CD4-positive, alpha-beta memory T cell (primary cell): ENCODE data around the gene MBTPS1. TPM values are rescaled to one million over a fixed set of nuclear protein-coding genes. Genes with fewer than 3 reads are reported as not detected.

Experiments
- CTCF ChIA-PET: fragments of 350-600 bp; sonication (Branson Sonifier 250); formaldehyde crosslinking; loops from one replicate; lab custom pipeline; 2021; ENCODE audit warnings: inconsistent platforms; ENCODE audit not compliant: partially characterized antibody; lab: Charles Lee
- POLR2A ChIA-PET: fragments of 350-600 bp; sonication (Branson Sonifier 250); formaldehyde crosslinking; loops from one replicate; lab custom pipeline; 2021; ENCODE audit not compliant: partially characterized antibody; lab: Charles Lee
- DNase-seq, 5 donors: peaks; one replicate each; pipeline versions ENCODE4 v3.0.0 to v3.0.0-alpha.2; 2020 to 2022; ENCODE audit warnings: mixed read lengths in 1 of 5
- H3K27ac ChIP-seq: one replicate; pipeline ENCODE4 v1.7.0; 2013; ENCODE audit warnings: low read depth, low read length
- H3K27me3 ChIP-seq: 2 replicates; pipeline ENCODE4 v1.7.0; 2013; ENCODE audit warnings: mild to moderate bottlenecking, low read length, moderate library complexity; ENCODE audit not compliant: insufficient read depth
- H3K36me3 ChIP-seq: 2 replicates; pipeline ENCODE4 v1.7.0; 2013; ENCODE audit warnings: mild to moderate bottlenecking, low read length, moderate library complexity; ENCODE audit not compliant: insufficient read depth
- H3K4me1 ChIP-seq: 2 replicates; pipeline ENCODE4 v1.7.0; 2013; ENCODE audit warnings: mild to moderate bottlenecking, low read length, moderate library complexity; ENCODE audit not compliant: insufficient read depth
- H3K4me3 ChIP-seq, 2 donors: one replicate each; pipeline ENCODE4 v1.7.0; 2013; ENCODE audit warnings: low read length in 2 of 2, mild to moderate bottlenecking in 1 of 2
- H3K9me3 ChIP-seq, 2 donors: one replicate each; pipeline ENCODE4 v1.7.0; 2013; ENCODE audit warnings: low read length in 2 of 2, control low read depth in 1 of 2; ENCODE audit not compliant: control insufficient read depth in 1 of 2
- H3K27ac Mint-ChIP-seq, 7 donors: one replicate each; pipeline ENCODE4 v1.8.0; 2020 to 2021; ENCODE audit warnings: mixed read lengths in 7 of 7, mild to moderate bottlenecking in 6 of 7, inconsistent platforms in 3 of 7, moderate library complexity in 3 of 7
- H3K27me3 Mint-ChIP-seq, 2 donors: one replicate each; pipeline ENCODE4 v1.8.0; 2020 to 2021; ENCODE audit warnings: mixed read lengths in 2 of 2
- H3K36me3 Mint-ChIP-seq, 2 donors: one replicate each; pipeline ENCODE4 v1.8.0; 2020 to 2021; ENCODE audit warnings: mixed read lengths in 2 of 2, inconsistent platforms in 1 of 2, mild to moderate bottlenecking in 1 of 2
- H3K4me1 Mint-ChIP-seq, 4 donors: one replicate each; pipeline ENCODE4 v1.8.0; 2020 to 2021; ENCODE audit warnings: mixed read lengths in 4 of 4, mild to moderate bottlenecking in 1 of 4
- H3K4me3 Mint-ChIP-seq, 8 donors: one replicate each; pipeline ENCODE4 v1.8.0; 2020 to 2021; ENCODE audit warnings: mixed read lengths in 8 of 8, mild to moderate bottlenecking in 7 of 8, moderate library complexity in 6 of 8, inconsistent platforms in 3 of 8
- H3K9me3 Mint-ChIP-seq, 8 donors: one replicate each; pipeline ENCODE4 v1.8.0; 2020 to 2021; ENCODE audit warnings: mixed read lengths in 8 of 8, mild to moderate bottlenecking in 5 of 8, inconsistent platforms in 3 of 8, moderate library complexity in 1 of 8
- intact Hi-C: fragments of 100-400 bp; cut with micrococcal nuclease; formaldehyde crosslinking; loops from one replicate; pipeline ENCODE4 v1.15.1; 2023
- polyA plus RNA-seq, 2 donors: library from polyadenylated mRNA; unstranded; fragments of 300-500 nt; fragmentation: Illumina TruSeq; gene quantifications; one replicate each; pipeline ENCODE4 v1.2.3, GENCODE V29; 2021
- total RNA-seq, 2 experiments: library from RNA; stranded (reverse); gene quantifications; one replicate each; pipeline ENCODE4 v1.2.3, GENCODE V29; 2021

Gene MBTPS1
- total RNA-seq (100 to 1,000 TPM; 137 to 140 TPM), polyA plus RNA-seq (10 to 100 TPM; 53.9 to 61.4 TPM)

GRCh38 chr16:84116720-84117493, at the start of gene MBTPS1:
Gene MBTPS1, minus strand, starts transcription at chr16:84116942. Its CDS starts 15,159 bp downstream, at chr16:84101783.
- CTCF ChIA-PET, result interaction anchor here (1.1 to 4.1 kb wide), 7 partner anchors 13 to 70 kb away, joined by 3 to 25 read pairs (median 4); partner anchors contain the start of genes DNAAF1, HSDL1 and TAF1C
- Mint-ChIP-seq H3K4me3 (peak within 1 kb of the TSS; percentile 90 to 96 (median 92)), H3K27me3 (no peaks in the 10 kb centered on the region), H3K36me3 (peaks cover 0 to 14% of the 10 kb centered on the region in 2 donors), H3K9me3 (no peaks in the 10 kb centered on the region), H3K27ac (peak within 1 kb of the TSS; percentile 93 to 99 (median 96)), H3K4me1 (peaks cover 11 to 34% (median 21%) of the 10 kb centered on the region in 4 donors)
- intact Hi-C loops, result loop anchor here (1.0 to 10.0 kb wide), 6 partner anchors 28 to 1568 kb away; partner anchors contain the start of genes DNAAF1, GINS2, HSDL1 and TAF1C
- Histone ChIP-seq H3K4me1 (peaks cover 34% of the 10 kb centered on the region), H3K4me3 (peak within 1 kb of the TSS; percentile 55 to 96), H3K36me3 (no peaks in the 10 kb centered on the region), H3K27ac (peak within 1 kb of the TSS; percentile 91), H3K27me3 (no peaks in the 10 kb centered on the region), H3K9me3 (no peaks in the 10 kb centered on the region)
- peak; percentile 96 to 98 (median 98) for DNase-seq
- POLR2A ChIA-PET, result interaction anchor here (0.7 to 3.2 kb wide), 25 partner anchors 10 to 1437 kb away, joined by 3 to 55 read pairs (median 4); partner anchors contain the start of genes COTL1, DNAAF1, HSBP1 and HSDL1

- ChIA-PET CTCF (no interaction called here), POLR2A (interaction anchor here (0.6 kb wide), 1 partner anchor 164 kb away, joined by 3 read pairs; no protein-coding TSS in a partner anchor)
- Histone ChIP-seq H3K4me1 (no peaks in the 10 kb centered on the region), H3K4me3 (no peak overlapping the region), H3K27ac (no peak overlapping the region), H3K36me3 (no peaks in the 10 kb centered on the region), H3K27me3 (peaks cover 4% of the 10 kb centered on the region), H3K9me3 (no peaks in the 10 kb centered on the region)
- Mint-ChIP-seq H3K9me3 (no peaks in the 10 kb centered on the region), H3K27ac (no peak overlapping the region), H3K4me1 (no peaks in the 10 kb centered on the region), H3K4me3 (no peak overlapping the region), H3K27me3 (peaks cover 13 to 32% of the 10 kb centered on the region in 2 donors), H3K36me3 (no peaks in the 10 kb centered on the region)
- DNase-seq, result no peak
- intact Hi-C loops, result no loop called here
These were observed 49.0 kb upstream of the MBTPS1 start for GRCh38 chr16:84165746-84166145.

- no peaks in the 10 kb centered on the region for H3K9me3 ChIP-seq
- Mint-ChIP-seq H3K36me3 (no peaks in the 10 kb centered on the region), H3K27ac (peak overlapping the region in 1 of 7 donors; percentile 10), H3K4me3 (no peak overlapping the region), H3K4me1 (no peaks in the 10 kb centered on the region), H3K27me3 (peaks cover 18 to 42% of the 10 kb centered on the region in 2 donors), H3K9me3 (no peaks in the 10 kb centered on the region)
- no peak overlapping the region for H3K27ac ChIP-seq
- no peaks in the 10 kb centered on the region for H3K36me3 ChIP-seq
- intact Hi-C loops, result no loop called here
- CTCF ChIA-PET, result no interaction called here
- POLR2A ChIA-PET, result no interaction called here
- H3K4me1 ChIP-seq, result no peaks in the 10 kb centered on the region
- no peak for DNase-seq
- peaks cover 4% of the 10 kb centered on the region for H3K27me3 ChIP-seq
- no peak overlapping the region for H3K4me3 ChIP-seq
These were observed 45.1 kb upstream of the MBTPS1 start for GRCh38 chr16:84161801-84162200.

GRCh38 chr16:84161037-84161436, 44.3 kb upstream of the MBTPS1 start:
- no peak overlapping the region for H3K4me3 ChIP-seq
- H3K27ac ChIP-seq, result no peak overlapping the region
- peaks cover 16 to 42% of the 10 kb centered on the region in 2 donors for H3K27me3 Mint-ChIP-seq
- intact Hi-C loops, result no loop called here
- H3K36me3 Mint-ChIP-seq, result no peaks in the 10 kb centered on the region
- peaks cover 4% of the 10 kb centered on the region for H3K27me3 ChIP-seq
- H3K4me3 Mint-ChIP-seq, result no peak overlapping the region
- H3K27ac Mint-ChIP-seq, result no peak overlapping the region
- H3K36me3 ChIP-seq, result no peaks in the 10 kb centered on the region
- no peaks in the 10 kb centered on the region for H3K9me3 ChIP-seq
- ChIA-PET POLR2A (no interaction called here), CTCF (no interaction called here)
- no peaks in the 10 kb centered on the region for H3K4me1 Mint-ChIP-seq
- no peaks in the 10 kb centered on the region for H3K9me3 Mint-ChIP-seq
- H3K4me1 ChIP-seq, result no peaks in the 10 kb centered on the region
- no peak for DNase-seq

- no peaks in the 10 kb centered on the region for H3K4me1 Mint-ChIP-seq
- H3K27ac Mint-ChIP-seq, result no peak overlapping the region
- no peak overlapping the region for H3K4me3 Mint-ChIP-seq
- Histone ChIP-seq H3K9me3 (no peaks in the 10 kb centered on the region), H3K4me3 (no peak overlapping the region), H3K27me3 (no peaks in the 10 kb centered on the region), H3K27ac (no peak overlapping the region), H3K36me3 (no peaks in the 10 kb centered on the region), H3K4me1 (no peaks in the 10 kb centered on the region)
- no peaks in the 10 kb centered on the region for H3K9me3 Mint-ChIP-seq
- no peaks in the 10 kb centered on the region for H3K36me3 Mint-ChIP-seq
- POLR2A ChIA-PET, result interaction anchor here (0.6 kb wide), 1 partner anchor 16 kb away, joined by 3 read pairs; no protein-coding TSS in a partner anchor
- intact Hi-C loops, result no loop called here
- DNase-seq, result no peak
- peaks cover 17 to 39% of the 10 kb centered on the region in 2 donors for H3K27me3 Mint-ChIP-seq
- CTCF ChIA-PET, result interaction anchor here (0.7 kb wide), 1 partner anchor 10 kb away, joined by 3 read pairs; no protein-coding TSS in a partner anchor
These were observed 43.1 kb upstream of the MBTPS1 start for GRCh38 chr16:84159800-84160199.

- Mint-ChIP-seq H3K4me3 (no peak overlapping the region), H3K27ac (no peak overlapping the region), H3K9me3 (no peaks in the 10 kb centered on the region), H3K36me3 (no peaks in the 10 kb centered on the region), H3K4me1 (no peaks in the 10 kb centered on the region), H3K27me3 (peaks cover 17 to 32% of the 10 kb centered on the region in 2 donors)
- no peaks in the 10 kb centered on the region for H3K9me3 ChIP-seq
- no peak for DNase-seq
- H3K4me1 ChIP-seq, result no peaks in the 10 kb centered on the region
- ChIA-PET POLR2A (no interaction called here), CTCF (interaction anchor here (0.7 kb wide), 1 partner anchor 8 kb away, joined by 3 read pairs; no protein-coding TSS in a partner anchor)
- intact Hi-C loops, result no loop called here
- H3K27ac ChIP-seq, result no peak overlapping the region
- H3K27me3 ChIP-seq, result no peaks in the 10 kb centered on the region
- no peak overlapping the region for H3K4me3 ChIP-seq
- H3K36me3 ChIP-seq, result no peaks in the 10 kb centered on the region
These were observed 42.3 kb upstream of the MBTPS1 start for GRCh38 chr16:84159007-84159406.

- Mint-ChIP-seq H3K36me3 (no peaks in the 10 kb centered on the region), H3K4me1 (no peaks in the 10 kb centered on the region), H3K27me3 (peaks cover 13 to 23% of the 10 kb centered on the region in 2 donors), H3K4me3 (no peak overlapping the region), H3K27ac (no peak overlapping the region), H3K9me3 (no peaks in the 10 kb centered on the region)
- DNase-seq, result no peak
- ChIA-PET POLR2A (no interaction called here), CTCF (interaction anchor here (0.7 to 1.6 kb wide), 5 partner anchors 19 to 73 kb away, joined by 3 to 4 read pairs (median 4); no protein-coding TSS in a partner anchor)
- Histone ChIP-seq H3K9me3 (no peaks in the 10 kb centered on the region), H3K36me3 (no peaks in the 10 kb centered on the region), H3K27me3 (no peaks in the 10 kb centered on the region), H3K4me1 (no peaks in the 10 kb centered on the region), H3K27ac (no peak overlapping the region), H3K4me3 (no peak overlapping the region)
- intact Hi-C loops, result no loop called here
These were observed 39.6 kb upstream of the MBTPS1 start for GRCh38 chr16:84156342-84156784.
